ENCODE results near the gene PTK7. TPM values are rescaled to one million over a fixed set of nuclear protein-coding genes. Genes with fewer than 3 reads are reported as not detected.

The PTK7 gene
- total and polyA plus RNA-seq, 2 donors (not counting 3 experiments of a cell fraction or from before 2014, with no cell fraction given), result 41.9 to 65.6 TPM

GRCh38 chr6:43147691-43148477 lies 71.8 kb downstream of the PTK7 start:
- no peaks in the 10 kb centered on the region for H3K36me3 ChIP-seq (ENCODE audit: control insufficient read depth in 2 of 2, extremely low read depth in 1 of 2, insufficient read depth in 2 of 2, low read length in 2 of 2)
- H3K9ac ChIP-seq (replicated peaks; ENCODE audit: extremely low read depth, insufficient read depth, low read length), result no peak overlapping the region
- no peak overlapping the region for H3K27ac ChIP-seq (ENCODE audit: insufficient read depth, low read depth, low read length)
- intact Hi-C loops (cut with micrococcal nuclease) (no loop called here), dilution Hi-C loops (cut with MboI; ENCODE audit: extremely low pct_ligation_motif_present, low sequenced_read_pairs) (no loop called here)
- no peak overlapping the region for H3K4me2 ChIP-seq (ENCODE audit: insufficient read depth, low read length)
- no TSS peak for BruUV-seq (replicated peaks)
- peaks cover 5% of the 10 kb centered on the region for H3K4me1 ChIP-seq (ENCODE audit: control insufficient read depth, extremely low read depth, insufficient read depth, low read length)
- no peak overlapping the region for H2AFZ ChIP-seq (ENCODE audit: low read depth, low read length)
- no peaks in the 10 kb centered on the region for H3K9me1 ChIP-seq (replicated peaks; ENCODE audit: control insufficient read depth, extremely low read depth, insufficient read depth, low read length)
- TF ChIP-seq JUN (IDR thresholded peaks at IDR 0.05; ENCODE audit: borderline replicate concordance, insufficient read depth, insufficient read length, low read depth) (no peak), MYC (IDR thresholded peaks at IDR 0.05; ENCODE audit: low read depth, low read length) (no peak), POLR2AphosphoS5 (IDR thresholded peaks at IDR 0.05; ENCODE audit: insufficient read depth, low read depth, low read length) (no peak)
- no peaks in the 10 kb centered on the region for H4K20me1 ChIP-seq (replicated peaks; ENCODE audit: control insufficient read depth, extremely low read depth, insufficient read depth, low read length)
- H3K4me3 ChIP-seq (replicated peaks in 1 of 3; ENCODE audit: insufficient read depth in 1 of 3, low read depth in 1 of 3, low read length in 3 of 3), result no peak overlapping the region
- no peaks in the 10 kb centered on the region for H3K79me2 ChIP-seq (ENCODE audit: control insufficient read depth, insufficient read depth, low read length)
- H3K9me3 ChIP-seq (replicated peaks; ENCODE audit: control insufficient read depth, insufficient read depth, low read length), result no peaks in the 10 kb centered on the region
- no peak for DNase-seq (ENCODE audit: low read depth, low spot score)
- no peak for FAIRE-seq
- ChIA-PET CTCF (interaction anchor here (1.2 to 1.3 kb wide), 4 partner anchors 23 to 358 kb away, joined by 3 to 4 read pairs (median 4); partner anchors contain the start of gene CUL7), POLR2A (no interaction called here)
- H3K27me3 ChIP-seq (ENCODE audit: control insufficient read depth in 2 of 2, insufficient read depth in 2 of 2, low read length in 2 of 2), result no peaks in the 10 kb centered on the region

GRCh38 chr6:43149265-43149664 lies 73.2 kb downstream of the PTK7 start:
- no TSS peak for BruUV-seq (replicated peaks)
- Histone ChIP-seq H3K9me3 (replicated peaks; ENCODE audit: control insufficient read depth, insufficient read depth, low read length) (no peaks in the 10 kb centered on the region), H3K9ac (replicated peaks; ENCODE audit: extremely low read depth, insufficient read depth, low read length) (no peak overlapping the region), H3K27me3 (ENCODE audit: control insufficient read depth in 2 of 2, insufficient read depth in 2 of 2, low read length in 2 of 2) (no peaks in the 10 kb centered on the region), H3K36me3 (ENCODE audit: control insufficient read depth in 2 of 2, extremely low read depth in 1 of 2, insufficient read depth in 2 of 2, low read length in 2 of 2) (no peaks in the 10 kb centered on the region), H3K4me3 (replicated peaks in 1 of 3; ENCODE audit: insufficient read depth in 1 of 3, low read depth in 1 of 3, low read length in 3 of 3) (no peak overlapping the region), H3K9me1 (replicated peaks; ENCODE audit: control insufficient read depth, extremely low read depth, insufficient read depth, low read length) (no peaks in the 10 kb centered on the region), H2AFZ (ENCODE audit: low read depth, low read length) (no peak overlapping the region), H3K4me1 (ENCODE audit: control insufficient read depth, extremely low read depth, insufficient read depth, low read length) (peaks cover 5% of the 10 kb centered on the region), H3K79me2 (ENCODE audit: control insufficient read depth, insufficient read depth, low read length) (no peaks in the 10 kb centered on the region), H4K20me1 (replicated peaks; ENCODE audit: control insufficient read depth, extremely low read depth, insufficient read depth, low read length) (no peaks in the 10 kb centered on the region), H3K4me2 (ENCODE audit: insufficient read depth, low read length) (no peak overlapping the region), H3K27ac (ENCODE audit: insufficient read depth, low read depth, low read length) (no peak overlapping the region)
- FAIRE-seq (no peak), DNase-seq (ENCODE audit: low read depth, low spot score) (no peak)
- dilution Hi-C loops (cut with MboI; ENCODE audit: extremely low pct_ligation_motif_present, low sequenced_read_pairs), result no loop called here
- no peak for TF ChIP-seq EZH2 (IDR thresholded peaks at IDR 0.05; ENCODE audit: borderline replicate concordance, low read depth, low read length, severe bottlenecking)
- TF ChIP-seq JUN (IDR thresholded peaks at IDR 0.05; ENCODE audit: borderline replicate concordance, insufficient read depth, insufficient read length, low read depth), result no peak
- no peak for TF ChIP-seq POLR2A (IDR thresholded peaks at IDR 0.05; ENCODE audit: low read depth, low read length)
- no peak for TF ChIP-seq GATA2 (IDR thresholded peaks at IDR 0.05; ENCODE audit: insufficient read depth, insufficient read length, low read depth, low read length)
- TF ChIP-seq MYC (IDR thresholded peaks at IDR 0.05; ENCODE audit: low read depth, low read length), result no peak
- TF ChIP-seq, protein P1, sequence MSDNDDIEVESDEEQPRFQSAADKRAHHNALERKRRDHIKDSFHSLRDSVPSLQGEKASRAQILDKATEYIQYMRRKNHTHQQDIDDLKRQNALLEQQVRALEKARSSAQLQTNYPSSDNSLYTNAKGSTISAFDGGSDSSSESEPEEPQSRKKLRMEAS (IDR thresholded peaks at IDR 0.05; ENCODE audit: insufficient read depth, insufficient read length), result no peak
- TF ChIP-seq FOS (IDR thresholded peaks at IDR 0.05; ENCODE audit: borderline replicate concordance, insufficient read depth, low read length), result no peak
- TF ChIP-seq POLR2AphosphoS5 (IDR thresholded peaks at IDR 0.05; ENCODE audit: insufficient read depth, low read depth, low read length), result no peak
- TF ChIP-seq, protein P2, sequence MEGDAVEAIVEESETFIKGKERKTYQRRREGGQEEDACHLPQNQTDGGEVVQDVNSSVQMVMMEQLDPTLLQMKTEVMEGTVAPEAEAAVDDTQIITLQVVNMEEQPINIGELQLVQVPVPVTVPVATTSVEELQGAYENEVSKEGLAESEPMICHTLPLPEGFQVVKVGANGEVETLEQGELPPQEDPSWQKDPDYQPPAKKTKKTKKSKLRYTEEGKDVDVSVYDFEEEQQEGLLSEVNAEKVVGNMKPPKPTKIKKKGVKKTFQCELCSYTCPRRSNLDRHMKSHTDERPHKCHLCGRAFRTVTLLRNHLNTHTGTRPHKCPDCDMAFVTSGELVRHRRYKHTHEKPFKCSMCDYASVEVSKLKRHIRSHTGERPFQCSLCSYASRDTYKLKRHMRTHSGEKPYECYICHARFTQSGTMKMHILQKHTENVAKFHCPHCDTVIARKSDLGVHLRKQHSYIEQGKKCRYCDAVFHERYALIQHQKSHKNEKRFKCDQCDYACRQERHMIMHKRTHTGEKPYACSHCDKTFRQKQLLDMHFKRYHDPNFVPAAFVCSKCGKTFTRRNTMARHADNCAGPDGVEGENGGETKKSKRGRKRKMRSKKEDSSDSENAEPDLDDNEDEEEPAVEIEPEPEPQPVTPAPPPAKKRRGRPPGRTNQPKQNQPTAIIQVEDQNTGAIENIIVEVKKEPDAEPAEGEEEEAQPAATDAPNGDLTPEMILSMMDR (IDR thresholded peaks at IDR 0.05; ENCODE audit: extremely low read depth in 1 of 2, insufficient read depth in 1 of 2, low read depth in 1 of 2, low read length in 2 of 2), result no peak
- ChIA-PET CTCF (interaction anchor here (1.0 to 1.3 kb wide), 3 partner anchors 14 to 357 kb away, joined by 3 read pairs; partner anchors contain the start of gene DNPH1), POLR2A (interaction anchor here (0.6 kb wide), 1 partner anchor 15 kb away, joined by 3 read pairs; no protein-coding TSS in a partner anchor)
- intact Hi-C loops (cut with micrococcal nuclease), result no loop called here
